ENCODE data around the gene RNF123. TPM values are rescaled to one million over a fixed set of nuclear protein-coding genes. Genes with fewer than 3 reads are reported as not detected.
A peak's percentile ranks its signal among the peaks of the same experiment; 100 is the strongest.

Gene RNF123
- total and polyA plus RNA-seq, 4 donors, result 34.3 to 104 (median 40.2) TPM

- Histone ChIP-seq H3K27ac (ENCODE audit: low read depth in 1 of 2, low read length in 2 of 2) (no peak overlapping the region), H3K9me3 (ENCODE audit: control insufficient read depth in 4 of 4, low read length in 3 of 4) (no peaks in the 10 kb centered on the region), H3K36me3 (ENCODE audit: control insufficient read depth in 4 of 4, insufficient read depth in 3 of 4, low read depth in 1 of 4, low read length in 3 of 4) (peaks cover 34 to 85% (median 46%) of the 10 kb centered on the region in 4 donors), H3K4me3 (ENCODE audit: low read depth in 1 of 3, low read length in 3 of 3) (no peak overlapping the region), H3K27me3 (ENCODE audit: control insufficient read depth in 4 of 4, insufficient read depth in 4 of 4, low read length in 3 of 4) (no peaks in the 10 kb centered on the region), H3K4me1 (ENCODE audit: control insufficient read depth in 4 of 4, insufficient read depth in 4 of 4, low read length in 3 of 4) (no peaks in the 10 kb centered on the region), H3K9ac (ENCODE audit: low read depth in 1 of 2, low read length in 2 of 2) (no peak overlapping the region)
- DNase-seq (ENCODE audit: low spot score), result no peak
- TF ChIP-seq CTCF (IDR thresholded peaks at IDR 0.05; ENCODE audit: low read depth, low read length, missing input control) (peak; percentile 23), RXRA (IDR thresholded peaks at IDR 0.05) (peak in 1 of 2 donors; percentile 47), NR2F2 (IDR thresholded peaks at IDR 0.05) (no peak), RAD21 (IDR thresholded peaks at IDR 0.05) (peak in 1 of 2 donors; percentile 60), EGR1 (IDR thresholded peaks at IDR 0.05; ENCODE audit: low read depth in 2 of 2) (no peak)
- WGBS, result 91% methylated on average over 21 of the region's 21 CpGs
Observed at GRCh38 chr3:49701388-49702077, 12.2 kb downstream of the RNF123 start.

GRCh38 chr3:49702672-49703071 lies 13.3 kb downstream of the RNF123 start:
- TF ChIP-seq GABPA (IDR thresholded peaks at IDR 0.05 in 1 of 2, conservative IDR thresholded peaks at IDR 0.05 in 1 of 2) (no peak), ZBTB33 (IDR thresholded peaks at IDR 0.05) (no peak), FOXA1 (IDR thresholded peaks at IDR 0.05) (no peak), MAX (IDR thresholded peaks at IDR 0.05) (no peak), RAD21 (IDR thresholded peaks at IDR 0.05) (no peak), JUND (IDR thresholded peaks at IDR 0.05) (no peak)
- WGBS, result 94% methylated on average over 11 of the region's 11 CpGs
- H3K9me3 ChIP-seq (ENCODE audit: control insufficient read depth in 4 of 4, low read length in 3 of 4), result no peaks in the 10 kb centered on the region
- H3K9ac ChIP-seq (ENCODE audit: low read depth in 1 of 2, low read length in 2 of 2), result no peak overlapping the region
- DNase-seq (ENCODE audit: low spot score), result no peak
- no peak overlapping the region for H3K27ac ChIP-seq (ENCODE audit: low read depth in 1 of 2, low read length in 2 of 2)
- H3K4me3 ChIP-seq (ENCODE audit: low read depth in 1 of 3, low read length in 3 of 3), result no peak overlapping the region
- no peaks in the 10 kb centered on the region for H3K27me3 ChIP-seq (ENCODE audit: control insufficient read depth in 4 of 4, insufficient read depth in 4 of 4, low read length in 3 of 4)
- H3K36me3 ChIP-seq (ENCODE audit: control insufficient read depth in 4 of 4, insufficient read depth in 3 of 4, low read depth in 1 of 4, low read length in 3 of 4), result peaks cover 30 to 91% (median 49%) of the 10 kb centered on the region in 4 donors
- H3K4me1 ChIP-seq (ENCODE audit: control insufficient read depth in 4 of 4, insufficient read depth in 4 of 4, low read length in 3 of 4), result no peaks in the 10 kb centered on the region

- no peak overlapping the region for H3K27ac ChIP-seq (ENCODE audit: low read depth in 1 of 2, low read length in 2 of 2)
- H3K4me1 ChIP-seq (ENCODE audit: control insufficient read depth in 4 of 4, insufficient read depth in 4 of 4, low read length in 3 of 4), result no peaks in the 10 kb centered on the region
- peaks cover 26 to 89% (median 46%) of the 10 kb centered on the region in 4 donors for H3K36me3 ChIP-seq (ENCODE audit: control insufficient read depth in 4 of 4, insufficient read depth in 3 of 4, low read depth in 1 of 4, low read length in 3 of 4)
- no peak overlapping the region for H3K4me3 ChIP-seq (ENCODE audit: low read depth in 1 of 3, low read length in 3 of 3)
- no peak for TF ChIP-seq MAX (IDR thresholded peaks at IDR 0.05)
- TF ChIP-seq JUND (IDR thresholded peaks at IDR 0.05), result no peak
- no peak for TF ChIP-seq ZBTB33 (IDR thresholded peaks at IDR 0.05)
- no peak for TF ChIP-seq TAF1 (conservative IDR thresholded peaks at IDR 0.05)
- no peak for TF ChIP-seq RXRA (IDR thresholded peaks at IDR 0.05)
- peak; percentile 71 for TF ChIP-seq CTCF (IDR thresholded peaks at IDR 0.05; ENCODE audit: low read depth, low read length, missing input control)
- TF ChIP-seq RAD21 (IDR thresholded peaks at IDR 0.05), result peak; percentile 78 to 90
- TF ChIP-seq FOXA1 (IDR thresholded peaks at IDR 0.05), result no peak
- TF ChIP-seq YY1 (IDR thresholded peaks at IDR 0.05), result no peak
- no peak for TF ChIP-seq EGR1 (IDR thresholded peaks at IDR 0.05; ENCODE audit: low read depth in 2 of 2)
- TF ChIP-seq HNF4A (conservative IDR thresholded peaks at IDR 0.05), result no peak
- no peak for TF ChIP-seq FOXA2 (IDR thresholded peaks at IDR 0.05)
- peak; percentile 75 for DNase-seq (ENCODE audit: low spot score)
- 64% methylated on average over 14 of the region's 14 CpGs for WGBS
- H3K9ac ChIP-seq (ENCODE audit: low read depth in 1 of 2, low read length in 2 of 2), result no peak overlapping the region
- H3K9me3 ChIP-seq (ENCODE audit: control insufficient read depth in 4 of 4, low read length in 3 of 4), result no peaks in the 10 kb centered on the region
- no peaks in the 10 kb centered on the region for H3K27me3 ChIP-seq (ENCODE audit: control insufficient read depth in 4 of 4, insufficient read depth in 4 of 4, low read length in 3 of 4)
Observed at GRCh38 chr3:49703443-49703927, 14.1 kb downstream of the RNF123 start.
